Neural cell (in vitro differentiated cells): ENCODE measurements around the gene NOD1. TPM values are rescaled to one million over a fixed set of nuclear protein-coding genes. Genes with fewer than 3 reads are reported as not detected.

ENCODE experiments used
- H2AFZ ChIP-seq: fragments of 200-600, 300-800 bp; sonication (generic), shearing (Covaris generic); 2 replicates; pipeline ENCODE4 v1.6.0; 2014; ENCODE audit warnings: low read depth, mild to moderate bottlenecking, antibody characterized with exemption, low read length, moderate library complexity
- H3F3A ChIP-seq: fragments of 200-600 bp; shearing (Covaris generic); 2 replicates; pipeline ENCODE4 v1.6.1; 2016; ENCODE audit warnings: mild to moderate bottlenecking, moderate library complexity, mixed read lengths, antibody characterized with exemption, low read length; ENCODE audit not compliant: insufficient read depth, poor library complexity, severe bottlenecking
- H3K27ac ChIP-seq: fragments of 200-600, 300-800 bp; sonication (generic), shearing (Covaris generic); 2 replicates; pipeline ENCODE4 v1.5.1; 2014; ENCODE audit warnings: mild to moderate bottlenecking, low read length, moderate library complexity
- H3K27me3 ChIP-seq: fragments of 300-800, 200-600 bp; sonication (generic), shearing (Covaris generic); 2 replicates; pipeline ENCODE4 v1.6.0; 2014; ENCODE audit warnings: mild to moderate bottlenecking, low read depth, low read length, moderate library complexity; ENCODE audit not compliant: insufficient read depth
- H3K36me3 ChIP-seq: fragments of 300-800, 200-600 bp; sonication (generic), shearing (Covaris generic); 2 replicates; pipeline ENCODE4 v1.5.1; 2014; ENCODE audit warnings: mild to moderate bottlenecking, antibody characterized with exemption, low read length, moderate library complexity; ENCODE audit not compliant: insufficient read depth
- H3K4me2 ChIP-seq: fragments of 300-800, 200-600 bp; sonication (generic), shearing (Covaris generic); 2 replicates; pipeline ENCODE4 v1.6.0; 2014; ENCODE audit warnings: mild to moderate bottlenecking, low read length
- H3K4me3 ChIP-seq: fragments of 300-800, 200-600 bp; sonication (generic), shearing (Covaris generic); 2 replicates; pipeline ENCODE4 v1.5.1; 2014; ENCODE audit warnings: mild to moderate bottlenecking, low read length, moderate library complexity
- H3K79me2 ChIP-seq: fragments of 200-600 bp; shearing (Covaris generic); replicated peaks from 2 replicates; pipeline ENCODE4 v1.6.0; 2014; ENCODE audit warnings: mild to moderate bottlenecking, low read length, moderate library complexity; ENCODE audit not compliant: insufficient read depth
- H3K9ac ChIP-seq: fragments of 300-800, 200-600 bp; sonication (generic), shearing (Covaris generic); 2 replicates; pipeline ENCODE4 v1.6.1; 2016; ENCODE audit warnings: mild to moderate bottlenecking, low read length, mixed read lengths
- H3K9me2 ChIP-seq: fragments of 200-600 bp; shearing (Covaris generic); 2 replicates; pipeline ENCODE4 v1.6.1; 2016; ENCODE audit warnings: mild to moderate bottlenecking, low read length, mixed read lengths; ENCODE audit not compliant: insufficient read depth
- H3K9me3 ChIP-seq: fragments of 200-600, 300-800 bp; sonication (generic), shearing (Covaris generic); 2 replicates; pipeline ENCODE4 v1.6.1; 2016; ENCODE audit warnings: mild to moderate bottlenecking, mixed run types, low read length, moderate library complexity, mixed read lengths
- H4K20me1 ChIP-seq: fragments of 200-600 bp; shearing (Covaris generic); 2 replicates; pipeline ENCODE4 v1.6.1; 2016; ENCODE audit warnings: mild to moderate bottlenecking, mixed run types; ENCODE audit not compliant: insufficient read depth
- EP300 ChIP-seq: fragments of 450-650 bp; conservative IDR thresholded peaks from 2 replicates; pipeline ENCODE4 v1.6.1; 2014; ENCODE audit warnings: antibody characterized with exemption, mild to moderate bottlenecking, moderate library complexity; ENCODE audit not compliant: poor library complexity, severe bottlenecking
- EZH2 ChIP-seq: fragments of 200-600, 300-800 bp; shearing (Covaris generic), sonication (generic); IDR thresholded peaks from 2 replicates; pipeline ENCODE4 v1.6.1; 2014; ENCODE audit warnings: antibody characterized with exemption, low read length, borderline replicate concordance, mild to moderate bottlenecking; ENCODE audit not compliant: insufficient read depth, poor library complexity, severe bottlenecking
- MXI1 ChIP-seq: fragments of 450-650 bp; conservative IDR thresholded peaks from 2 replicates; pipeline ENCODE4 v1.6.1; 2014; ENCODE audit warnings: antibody characterized with exemption, mild to moderate bottlenecking; ENCODE audit not compliant: poor library complexity, severe bottlenecking
- POLR2AphosphoS5 ChIP-seq: IDR thresholded peaks from 2 replicates; pipeline ENCODE4 v1.6.1; 2012
- RAD21 ChIP-seq: fragments of 450-650 bp; conservative IDR thresholded peaks from 2 replicates; pipeline ENCODE4 v1.6.1; 2014; ENCODE audit warnings: antibody characterized with exemption, mild to moderate bottlenecking, moderate library complexity
- REST ChIP-seq: IDR thresholded peaks from 2 replicates; pipeline ENCODE4 v1.6.1; 2012; ENCODE audit warnings: borderline replicate concordance
- SMC3 ChIP-seq: fragments of 450-650 bp; conservative IDR thresholded peaks from 2 replicates; pipeline ENCODE4 v1.6.1; 2014; ENCODE audit warnings: antibody characterized with exemption, mild to moderate bottlenecking, moderate library complexity; ENCODE audit not compliant: poor library complexity
- TAF1 ChIP-seq: IDR thresholded peaks from 2 replicates; pipeline ENCODE4 v1.6.1; 2012; ENCODE audit warnings: low read depth
- polyA plus RNA-seq: library from polyadenylated mRNA; depleted of rRNA; stranded (reverse); fragments of >200 nt; gene quantifications from 2 replicates; pipeline ENCODE4 v1.2.3, GENCODE V29; 2014
- TF ChIP-seq, protein P1 (sequence below): fragments of 450-650 bp; IDR thresholded peaks from 2 replicates; pipeline ENCODE4 v1.5.1; 2014; ENCODE audit warnings: antibody characterized with exemption, mild to moderate bottlenecking, moderate library complexity; ENCODE audit not compliant: poor library complexity, severe bottlenecking

The NOD1 gene
- polyA plus RNA-seq, 1 donor from 2014 or later: 0.43 TPM

DNA sequence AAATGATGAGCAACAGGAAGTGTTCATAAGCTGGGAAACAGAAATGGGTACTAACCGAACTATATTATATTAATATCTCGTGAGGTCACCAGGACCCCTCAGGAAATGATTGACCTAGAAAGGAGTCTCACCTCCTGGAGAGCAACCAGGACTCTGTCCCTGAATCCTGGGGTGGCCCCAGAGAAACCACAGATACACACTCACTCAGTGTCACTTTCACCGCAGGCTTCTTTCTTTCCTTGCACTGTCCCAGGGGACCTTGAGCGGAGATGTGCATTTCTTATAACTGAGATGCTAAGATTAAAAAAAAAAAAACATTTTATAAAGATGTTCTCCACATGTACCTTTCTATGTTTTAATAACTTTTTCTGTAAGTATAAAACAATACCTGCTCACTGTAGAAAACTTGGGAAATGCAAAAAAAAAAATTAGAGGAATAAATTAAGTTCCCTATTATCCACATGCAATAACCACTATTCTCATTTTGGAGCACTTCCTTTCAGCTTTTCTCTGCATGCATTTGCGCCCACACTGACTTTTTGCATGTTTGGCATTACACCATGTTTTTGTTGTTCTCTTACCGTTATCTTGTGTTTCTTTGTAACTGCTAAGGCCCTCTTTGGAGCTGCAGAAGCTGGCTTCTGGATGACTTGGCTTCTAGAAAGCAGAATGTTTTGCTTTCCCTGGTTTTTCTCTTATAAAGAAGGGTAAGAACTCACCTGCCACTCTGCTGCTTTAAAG lies 15.0 kb downstream of the NOD1 start:
- Histone ChIP-seq H4K20me1 (no peaks in the 10 kb centered on the region), H3F3A (no peaks in the 10 kb centered on the region), H3K27ac (no peak overlapping the region), H3K9me2 (no peaks in the 10 kb centered on the region), H3K27me3 (no peaks in the 10 kb centered on the region), H3K79me2 (no peaks in the 10 kb centered on the region), H3K4me2 (no peak overlapping the region), H3K36me3 (no peaks in the 10 kb centered on the region), H3K9me3 (no peaks in the 10 kb centered on the region), H2AFZ (no peak overlapping the region), H3K4me3 (no peak overlapping the region), H3K9ac (no peak overlapping the region)
- no peak for TF ChIP-seq REST
- TF ChIP-seq MXI1: no peak
- TF ChIP-seq POLR2AphosphoS5: no peak
- no peak for TF ChIP-seq RAD21
- TF ChIP-seq, protein P1, sequence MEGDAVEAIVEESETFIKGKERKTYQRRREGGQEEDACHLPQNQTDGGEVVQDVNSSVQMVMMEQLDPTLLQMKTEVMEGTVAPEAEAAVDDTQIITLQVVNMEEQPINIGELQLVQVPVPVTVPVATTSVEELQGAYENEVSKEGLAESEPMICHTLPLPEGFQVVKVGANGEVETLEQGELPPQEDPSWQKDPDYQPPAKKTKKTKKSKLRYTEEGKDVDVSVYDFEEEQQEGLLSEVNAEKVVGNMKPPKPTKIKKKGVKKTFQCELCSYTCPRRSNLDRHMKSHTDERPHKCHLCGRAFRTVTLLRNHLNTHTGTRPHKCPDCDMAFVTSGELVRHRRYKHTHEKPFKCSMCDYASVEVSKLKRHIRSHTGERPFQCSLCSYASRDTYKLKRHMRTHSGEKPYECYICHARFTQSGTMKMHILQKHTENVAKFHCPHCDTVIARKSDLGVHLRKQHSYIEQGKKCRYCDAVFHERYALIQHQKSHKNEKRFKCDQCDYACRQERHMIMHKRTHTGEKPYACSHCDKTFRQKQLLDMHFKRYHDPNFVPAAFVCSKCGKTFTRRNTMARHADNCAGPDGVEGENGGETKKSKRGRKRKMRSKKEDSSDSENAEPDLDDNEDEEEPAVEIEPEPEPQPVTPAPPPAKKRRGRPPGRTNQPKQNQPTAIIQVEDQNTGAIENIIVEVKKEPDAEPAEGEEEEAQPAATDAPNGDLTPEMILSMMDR: no peak
- no peak for TF ChIP-seq SMC3
- TF ChIP-seq EP300: no peak
- TF ChIP-seq TAF1: no peak

DNA sequence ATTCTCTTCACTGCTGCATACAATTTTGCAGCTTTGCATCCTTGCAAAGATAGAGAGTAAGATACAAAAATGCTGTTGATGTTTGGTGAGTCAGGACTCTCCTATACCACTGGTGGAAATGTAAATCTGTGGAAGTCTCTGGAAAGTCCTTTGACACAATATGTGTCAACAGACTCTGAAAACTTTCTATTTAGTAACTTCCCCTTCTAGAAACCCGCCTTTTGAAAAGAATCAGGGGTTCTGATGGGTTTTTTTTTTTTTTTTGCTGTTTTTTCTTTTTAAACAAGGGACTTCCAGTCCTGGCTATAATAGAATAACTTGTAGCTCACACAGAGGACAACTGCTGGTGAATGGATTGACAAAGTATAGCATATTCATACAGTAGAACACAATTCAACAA lies 16.4 kb downstream of the NOD1 start:
- Histone ChIP-seq H3K9ac (no peak overlapping the region), H3K27ac (no peak overlapping the region), H3K4me2 (no peak overlapping the region), H3K79me2 (no peaks in the 10 kb centered on the region), H3F3A (no peaks in the 10 kb centered on the region), H3K9me3 (no peaks in the 10 kb centered on the region), H3K9me2 (no peaks in the 10 kb centered on the region), H3K4me3 (no peak overlapping the region), H3K27me3 (no peaks in the 10 kb centered on the region), H4K20me1 (no peaks in the 10 kb centered on the region), H2AFZ (no peak overlapping the region), H3K36me3 (no peaks in the 10 kb centered on the region)
- TF ChIP-seq POLR2AphosphoS5: no peak
- TF ChIP-seq REST: no peak
- TF ChIP-seq TAF1: no peak
- TF ChIP-seq EZH2: no peak
- TF ChIP-seq RAD21: no peak
- TF ChIP-seq MXI1: no peak
- TF ChIP-seq, protein P1: no peak
- TF ChIP-seq SMC3: no peak
- TF ChIP-seq EP300: no peak
